ENCODE data around the gene RFTN1. TPM values are rescaled to one million over a fixed set of nuclear protein-coding genes. Genes with fewer than 3 reads are reported as not detected.

The RFTN1 gene
- polyA plus RNA-seq, 4 donors, result 30.2 to 35.5 (median 32.5) TPM

- no peak for DNase-seq (ENCODE audit: low read depth in 4 of 4, low spot score in 2 of 4)
Observed at GRCh38 chr3:16297997-16298885, 215.3 kb downstream of the RFTN1 start.

- DNase-seq (ENCODE audit: low read depth in 4 of 4, low spot score in 2 of 4), result no peak
Observed at GRCh38 chr3:16295298-16295890, 218.1 kb downstream of the RFTN1 start.

DNA sequence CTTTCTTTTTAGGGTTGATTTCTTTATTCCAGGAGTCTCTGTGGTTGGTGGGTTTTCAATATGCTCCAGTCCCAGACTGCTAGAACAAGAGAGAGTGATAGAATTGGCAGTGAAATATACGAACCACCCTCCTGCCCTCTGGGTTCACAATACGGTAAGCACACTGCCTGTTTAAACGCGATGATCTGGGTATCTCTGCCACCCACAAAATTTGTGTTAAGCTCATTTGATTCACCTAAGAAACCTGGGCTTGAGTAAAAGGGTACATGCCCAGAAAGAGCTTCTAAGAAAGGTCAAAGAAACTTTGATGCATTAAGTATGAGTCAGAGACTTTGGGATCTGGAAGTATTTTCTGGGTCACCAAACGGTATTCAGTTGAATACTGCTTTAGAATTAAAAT lies 218.7 kb downstream of the RFTN1 start:
- DNase-seq (ENCODE audit: low read depth in 4 of 4, low spot score in 2 of 4), result no peak

GRCh38 chr3:16290827-16291196 lies 222.7 kb downstream of the RFTN1 start:
- no peak for DNase-seq (ENCODE audit: low read depth in 4 of 4, low spot score in 2 of 4)

GRCh38 chr3:16290007-16290826 lies 223.3 kb downstream of the RFTN1 start:
- peak; percentile 6 to 55 (median 10) for DNase-seq (ENCODE audit: low read depth in 4 of 4, low spot score in 2 of 4)

DNA sequence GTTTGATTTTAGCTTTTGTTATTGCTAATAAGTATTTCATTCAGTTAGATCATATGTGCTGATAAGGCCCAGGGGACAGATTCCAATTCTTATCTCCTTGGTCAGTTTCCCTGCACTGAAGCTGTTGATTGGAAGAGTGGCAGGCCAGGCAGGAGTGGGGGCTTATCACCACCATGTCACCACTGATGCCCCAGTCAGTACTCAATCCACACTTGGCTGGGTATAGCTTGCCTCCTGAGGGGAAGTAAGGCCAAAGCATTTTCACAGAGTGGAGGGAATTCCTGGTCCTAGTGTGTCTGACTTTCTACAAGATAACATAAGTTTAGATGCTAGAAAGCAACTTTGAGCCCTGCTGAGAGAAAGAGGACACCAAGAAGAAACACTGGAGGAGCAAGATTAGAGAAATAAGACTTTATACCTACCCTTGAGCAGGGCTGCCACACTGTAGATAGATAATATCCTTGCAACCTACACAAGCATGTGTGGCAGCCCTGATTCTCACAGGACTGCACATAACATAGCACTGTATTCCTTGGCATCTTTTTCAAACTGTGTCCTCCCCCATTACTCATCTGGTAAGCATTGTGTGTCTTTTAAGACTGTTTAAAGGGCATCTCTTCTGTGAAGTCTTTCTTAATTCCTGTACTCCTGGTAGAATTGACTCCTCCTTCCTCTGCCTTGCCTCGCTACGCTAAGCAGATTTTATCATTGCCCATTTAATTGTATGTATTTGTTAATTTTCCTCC lies 224.2 kb downstream of the RFTN1 start:
- no peak for DNase-seq (ENCODE audit: low read depth in 4 of 4, low spot score in 2 of 4)

DNA sequence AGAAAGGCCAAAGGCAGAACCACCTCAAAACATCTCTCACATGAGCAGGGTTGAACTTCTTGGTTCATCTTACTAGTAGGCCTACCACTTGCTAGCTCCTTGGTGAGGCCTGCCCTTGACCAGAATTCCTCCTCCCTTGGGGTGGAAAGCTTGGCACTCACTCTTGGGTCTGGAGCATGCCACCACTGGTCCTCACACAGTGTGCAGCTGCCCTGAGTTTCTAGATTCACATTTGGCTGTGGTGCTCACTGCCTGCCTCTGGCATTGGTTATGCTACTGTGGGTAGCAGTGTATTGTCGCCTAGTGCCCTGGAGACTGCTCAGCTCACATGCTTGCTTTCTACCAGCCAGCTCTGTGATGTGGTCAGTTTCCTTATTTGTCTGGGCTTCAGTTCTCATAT lies 224.8 kb downstream of the RFTN1 start:
- DNase-seq (ENCODE audit: low read depth in 4 of 4, low spot score in 2 of 4), result no peak

GRCh38 chr3:16286751-16287543 lies 226.6 kb downstream of the RFTN1 start:
- DNase-seq (ENCODE audit: low read depth in 4 of 4, low spot score in 2 of 4), result no peak

DNA sequence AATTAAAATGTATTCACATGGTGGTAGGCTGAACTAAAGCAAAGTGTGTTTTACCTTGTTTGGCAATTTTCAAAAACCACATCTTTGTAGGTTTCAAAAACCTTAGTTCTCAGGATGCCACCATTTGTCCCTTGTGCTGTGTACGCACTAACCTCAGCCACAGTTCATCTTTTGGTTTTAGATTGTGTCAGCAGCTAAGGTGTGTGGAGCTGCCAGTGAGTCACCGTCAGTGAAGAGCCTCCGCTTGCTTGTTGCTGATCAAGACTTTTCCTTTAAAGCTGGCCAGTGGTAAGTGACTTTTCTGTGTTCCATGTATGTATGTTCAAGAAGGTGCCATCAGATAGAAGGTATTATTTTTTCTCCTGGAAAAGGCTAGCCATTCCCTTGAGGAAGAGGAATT lies 227.3 kb downstream of the RFTN1 start:
- no peak for DNase-seq (ENCODE audit: low read depth in 4 of 4, low spot score in 2 of 4)

DNA sequence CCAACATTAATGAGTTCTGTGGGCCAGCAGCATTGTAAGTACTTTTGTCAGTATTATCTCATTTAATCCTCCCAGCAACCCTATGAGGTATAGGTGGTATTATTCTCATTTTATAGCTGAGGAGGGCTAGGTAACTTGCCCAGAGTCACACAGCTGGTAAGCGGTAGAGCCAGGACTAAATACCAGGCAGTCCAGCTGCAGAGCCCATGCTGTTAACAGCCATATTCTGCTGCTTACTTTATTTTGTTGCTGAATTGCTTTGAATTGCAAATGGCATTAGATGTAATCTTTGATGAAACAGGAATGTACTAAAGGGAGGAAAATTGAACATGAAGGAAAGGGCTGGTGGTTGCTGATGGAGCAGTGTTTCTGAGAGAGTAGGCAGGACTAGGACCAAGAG lies 228.9 kb downstream of the RFTN1 start:
- DNase-seq (ENCODE audit: low read depth in 4 of 4, low spot score in 2 of 4), result no peak

GRCh38 chr3:16280671-16281070 lies 232.8 kb downstream of the RFTN1 start:
- no peak for DNase-seq (ENCODE audit: low read depth in 4 of 4, low spot score in 2 of 4)

DNA sequence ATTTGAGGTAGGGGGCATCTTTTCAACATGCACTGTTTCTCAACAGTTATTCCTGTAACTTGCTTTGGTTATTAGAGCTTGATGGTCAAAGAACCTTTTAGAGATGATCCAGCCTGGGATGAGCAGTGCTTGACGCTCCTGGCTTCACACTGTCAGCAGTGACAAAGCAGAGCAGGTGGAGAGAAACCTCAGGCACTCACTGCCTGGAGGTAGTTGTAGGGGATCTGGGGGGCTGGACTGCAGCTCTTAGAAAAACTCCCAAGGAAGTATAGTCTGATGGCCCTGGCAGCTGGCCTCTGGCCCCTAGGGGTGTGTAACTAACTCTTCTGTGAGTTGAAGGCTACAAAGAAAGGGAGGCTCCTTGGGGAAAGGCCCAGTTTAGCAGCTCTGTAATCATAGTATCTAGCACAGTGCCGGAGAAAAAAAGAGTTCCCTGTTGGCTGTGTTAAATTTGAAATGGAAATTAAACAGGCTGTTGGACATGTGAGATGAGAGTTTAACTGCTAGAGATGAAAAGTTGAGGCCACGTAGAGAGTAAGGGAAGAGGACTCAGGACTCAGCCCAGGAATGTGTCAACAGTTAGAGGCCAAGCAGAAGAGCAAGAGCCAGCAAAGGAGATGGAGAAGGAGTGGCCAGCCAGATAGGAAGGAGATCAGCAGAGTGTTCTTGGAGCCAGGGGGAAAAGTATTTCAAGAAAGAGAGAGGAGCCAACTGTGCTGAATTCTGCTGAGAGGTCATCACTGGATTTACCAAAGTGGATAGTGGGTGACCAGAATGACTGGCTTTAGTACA lies 234.3 kb downstream of the RFTN1 start:
- DNase-seq (ENCODE audit: low read depth in 4 of 4, low spot score in 2 of 4), result no peak

- DNase-seq (ENCODE audit: low read depth in 4 of 4, low spot score in 2 of 4), result no peak
Observed at GRCh38 chr3:16277471-16277870, 236.0 kb downstream of the RFTN1 start.

DNA sequence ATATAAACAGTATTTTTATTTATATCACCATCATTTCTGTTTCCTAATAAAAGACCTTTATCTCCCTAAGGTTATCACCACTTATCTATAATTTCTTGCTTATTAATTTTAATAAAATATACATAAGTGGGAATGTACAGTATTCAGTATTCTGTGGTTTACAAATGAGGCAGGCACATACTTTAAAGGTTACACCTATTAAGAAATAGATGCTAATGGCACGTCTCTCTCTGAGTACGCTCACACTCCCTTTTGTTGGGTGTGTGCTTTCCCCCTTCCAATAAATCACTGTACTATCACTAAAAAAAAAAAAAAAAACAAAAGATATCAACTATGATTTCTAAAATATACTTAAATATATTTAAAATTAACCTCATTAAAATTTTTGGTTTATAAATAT lies 239.6 kb downstream of the RFTN1 start:
- no peak for DNase-seq (ENCODE audit: low read depth in 4 of 4, low spot score in 2 of 4)

DNA sequence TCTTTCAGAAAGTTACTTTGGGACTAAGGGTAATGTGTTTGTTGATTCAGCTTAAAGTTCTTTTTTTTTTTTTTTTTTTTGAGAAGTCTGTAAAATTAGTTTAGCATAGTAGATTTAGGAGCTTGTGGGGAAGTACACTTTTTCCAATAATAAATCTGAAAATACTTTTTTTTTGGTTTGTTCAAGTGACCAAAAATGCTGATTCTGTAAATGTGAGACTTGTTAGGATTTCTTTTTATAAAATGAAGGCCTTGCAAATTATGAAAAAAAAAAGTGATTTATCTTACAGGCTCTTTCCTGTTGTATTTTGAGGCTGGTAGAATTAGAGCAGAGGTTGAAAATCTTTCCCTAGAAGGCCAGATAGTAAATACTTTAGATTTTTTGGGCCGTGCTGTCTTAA lies 240.9 kb downstream of the RFTN1 start:
- no peak for DNase-seq (ENCODE audit: low read depth in 4 of 4, low spot score in 2 of 4)

DNA sequence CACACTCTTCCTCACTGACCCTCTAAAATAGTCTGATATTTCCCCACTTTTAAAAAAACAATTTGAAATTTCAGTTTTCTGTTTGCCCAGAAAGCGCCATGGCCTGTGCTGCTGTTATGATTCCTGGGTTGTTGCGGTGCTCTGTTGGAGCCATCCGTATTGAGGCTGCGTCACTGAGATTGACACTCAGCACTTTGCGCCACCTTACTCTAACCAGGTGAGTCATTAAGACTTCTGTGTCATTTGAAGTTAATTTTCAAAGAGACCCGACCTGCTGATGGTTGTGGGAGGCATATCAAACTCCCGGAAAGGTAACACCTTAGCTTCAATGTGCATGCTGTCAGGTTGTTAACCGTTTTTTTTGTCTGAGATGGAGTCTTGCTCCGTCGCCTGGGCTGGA lies 242.6 kb downstream of the RFTN1 start:
- no peak for DNase-seq (ENCODE audit: low read depth in 4 of 4, low spot score in 2 of 4)

DNA sequence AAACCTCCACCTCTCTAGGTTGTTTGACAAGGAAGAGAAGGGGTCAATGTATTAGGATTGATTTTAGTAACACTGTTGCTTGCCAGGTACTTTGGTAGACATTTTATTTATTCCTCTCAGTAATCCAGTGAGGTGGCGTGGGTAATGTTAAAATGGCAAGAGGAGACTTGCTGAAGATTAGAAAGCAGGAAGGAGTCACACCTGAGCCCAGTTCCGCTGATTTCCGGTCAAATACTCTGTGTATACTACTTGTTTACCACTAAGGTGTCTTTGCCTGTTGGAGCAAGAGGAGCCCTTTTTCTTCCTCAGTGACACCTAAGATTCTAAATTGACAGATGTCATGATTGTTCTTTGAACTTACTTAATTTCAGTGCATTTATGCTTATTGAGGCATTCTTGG lies 246.8 kb downstream of the RFTN1 start:
- no peak for DNase-seq (ENCODE audit: low read depth in 4 of 4, low spot score in 2 of 4)
